ENCODE results near the gene DLG3.

GRCh38 chrX:70488856-70489255 is 44.2 kb downstream of the DLG3 start:
- no peak for TF ChIP-seq CTCF (conservative IDR thresholded peaks at IDR 0.05; ENCODE audit: low read length)
- TF ChIP-seq EZH2phosphoT487 (IDR thresholded peaks at IDR 0.05; ENCODE audit: borderline replicate concordance), result no peak
